GM13977 (cell line): ENCODE results near the gene RLF.
A peak's percentile ranks its signal among the peaks of the same experiment; 100 is the strongest.
"Not testable (repeated sequence)": the region's sequence is repeated elsewhere in the genome, so short reads cannot be mapped to it uniquely, and the experiment has no call there.

ENCODE experiments used
- DNase-seq: peaks from one replicate; pipeline ENCODE4 v3.0.0; 2012; ENCODE audit warnings: low spot score
- in situ Hi-C: fragments of 300-500 bp; cut with MboI; formaldehyde crosslinking; loops from one replicate; pipeline ENCODE4 v1.12.0; 2022; ENCODE audit warnings: low sequenced_read_pairs, low pct_unique_long_range_greater_than_20kb, mixed read lengths, inconsistent platforms; ENCODE audit not compliant: unreplicated experiment
- TF ChIP-seq, protein P1 (sequence below): IDR thresholded peaks from 2 replicates; pipeline ENCODE4 v1.5.1; 2012; ENCODE audit warnings: mild to moderate bottlenecking, control low read depth; ENCODE audit not compliant: insufficient read depth; ENCODE audit errors: extremely low read depth, missing control alignments

Gene RLF

GRCh38 chr1:40184193-40184592 lies 23.0 kb downstream of the RLF start:
- TF ChIP-seq, protein P1, sequence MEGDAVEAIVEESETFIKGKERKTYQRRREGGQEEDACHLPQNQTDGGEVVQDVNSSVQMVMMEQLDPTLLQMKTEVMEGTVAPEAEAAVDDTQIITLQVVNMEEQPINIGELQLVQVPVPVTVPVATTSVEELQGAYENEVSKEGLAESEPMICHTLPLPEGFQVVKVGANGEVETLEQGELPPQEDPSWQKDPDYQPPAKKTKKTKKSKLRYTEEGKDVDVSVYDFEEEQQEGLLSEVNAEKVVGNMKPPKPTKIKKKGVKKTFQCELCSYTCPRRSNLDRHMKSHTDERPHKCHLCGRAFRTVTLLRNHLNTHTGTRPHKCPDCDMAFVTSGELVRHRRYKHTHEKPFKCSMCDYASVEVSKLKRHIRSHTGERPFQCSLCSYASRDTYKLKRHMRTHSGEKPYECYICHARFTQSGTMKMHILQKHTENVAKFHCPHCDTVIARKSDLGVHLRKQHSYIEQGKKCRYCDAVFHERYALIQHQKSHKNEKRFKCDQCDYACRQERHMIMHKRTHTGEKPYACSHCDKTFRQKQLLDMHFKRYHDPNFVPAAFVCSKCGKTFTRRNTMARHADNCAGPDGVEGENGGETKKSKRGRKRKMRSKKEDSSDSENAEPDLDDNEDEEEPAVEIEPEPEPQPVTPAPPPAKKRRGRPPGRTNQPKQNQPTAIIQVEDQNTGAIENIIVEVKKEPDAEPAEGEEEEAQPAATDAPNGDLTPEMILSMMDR, result no peak
- no peak for DNase-seq
- in situ Hi-C loops, result no loop called here

GRCh38 chr1:40185951-40186864 lies 25.0 kb downstream of the RLF start:
- DNase-seq, result peak; percentile 65
- TF ChIP-seq, protein P1, result no peak
- in situ Hi-C loops, result no loop called here

DNA sequence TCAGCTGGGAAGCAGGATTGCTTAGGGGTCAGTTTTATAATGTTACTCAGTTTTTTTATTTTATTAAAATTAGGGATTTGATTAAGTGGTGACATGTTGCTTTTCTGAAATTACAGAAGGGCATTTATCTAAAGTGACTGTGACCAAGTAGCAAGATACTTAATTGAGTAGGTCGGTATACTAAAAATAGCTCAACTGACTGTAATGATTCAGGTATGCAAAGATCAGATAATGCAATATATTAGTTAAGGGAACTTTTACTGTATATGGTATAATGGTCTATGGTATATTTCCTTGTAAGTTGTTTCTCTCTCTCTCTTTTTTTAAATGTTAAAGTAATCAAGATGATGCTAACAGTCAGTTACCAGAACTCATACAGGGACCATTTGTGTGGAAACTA lies 26.2 kb downstream of the RLF start:
- no peak for DNase-seq
- in situ Hi-C loops, result no loop called here
- TF ChIP-seq, protein P1, result no peak

- DNase-seq, in situ Hi-C loops: not testable (repeated sequence)
Measured at GRCh38 chr1:40194639-40195038, 33.5 kb downstream of the RLF start.

DNA sequence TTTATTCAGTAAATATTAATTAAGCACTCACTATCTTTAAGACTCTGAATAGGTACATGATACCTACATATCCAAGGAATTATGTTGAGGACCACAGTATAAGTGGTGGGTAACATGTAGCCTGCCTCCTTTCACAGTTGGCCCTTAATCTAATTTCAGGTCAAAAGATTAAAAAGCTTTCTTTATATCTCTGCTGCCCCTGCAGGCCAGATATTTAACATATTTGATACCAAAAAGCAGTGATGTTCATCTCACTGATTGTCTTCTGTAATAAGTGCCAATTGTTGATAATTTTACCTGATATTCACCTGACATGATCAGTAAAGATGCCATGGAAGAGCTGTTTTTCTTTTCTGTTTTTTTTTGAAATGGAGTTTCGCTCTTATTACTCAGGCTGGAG lies 36.5 kb downstream of the RLF start:
- no peak for DNase-seq
- in situ Hi-C loops, result no loop called here
- TF ChIP-seq, protein P1, result peak; percentile 22

DNA sequence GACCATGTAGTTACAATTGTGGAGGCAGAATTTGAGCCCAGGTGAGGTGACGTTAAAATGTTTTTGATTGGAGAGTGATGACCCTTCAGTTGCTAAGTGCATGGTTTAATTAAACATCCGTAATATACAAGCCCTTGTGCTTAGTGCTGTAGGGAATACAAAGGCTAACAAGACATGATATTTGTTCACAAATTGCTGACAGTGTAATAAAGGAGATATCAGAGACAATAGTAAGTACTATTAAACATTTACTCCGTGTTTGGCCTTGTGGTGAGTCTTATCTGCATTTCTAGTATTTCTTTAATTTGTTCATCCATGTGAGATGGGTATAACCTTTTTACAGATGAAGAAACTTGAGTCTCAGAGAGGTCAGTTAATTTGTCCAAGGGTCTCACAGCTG lies 37.9 kb downstream of the RLF start:
- no peak for DNase-seq
- TF ChIP-seq, protein P1, result no peak
- in situ Hi-C loops, result no loop called here

- DNase-seq, result no peak
- in situ Hi-C loops, result no loop called here
- TF ChIP-seq, protein P1, result no peak
Measured at GRCh38 chr1:40204856-40205255, 43.7 kb downstream of the RLF start.
